Retinal pigment epithelial cell (primary cell): ENCODE data around the gene AGBL4.

Source experiments
- DNase-seq: peaks from one replicate; pipeline ENCODE4 v3.0.0-alpha.2; 2010; ENCODE audit warnings: low read depth
- H3K4me3 ChIP-seq: 2 replicates; pipeline ENCODE4 v1.5.1; 2011; ENCODE audit warnings: mild to moderate bottlenecking, low read length, control low read depth, moderate library complexity
- TF ChIP-seq, protein P1 (sequence below): conservative IDR thresholded peaks from 2 replicates; pipeline ENCODE4 v1.5.1; 2011; ENCODE audit warnings: low read depth, low read length, control low read depth, inconsistent platforms

Gene AGBL4

DNA sequence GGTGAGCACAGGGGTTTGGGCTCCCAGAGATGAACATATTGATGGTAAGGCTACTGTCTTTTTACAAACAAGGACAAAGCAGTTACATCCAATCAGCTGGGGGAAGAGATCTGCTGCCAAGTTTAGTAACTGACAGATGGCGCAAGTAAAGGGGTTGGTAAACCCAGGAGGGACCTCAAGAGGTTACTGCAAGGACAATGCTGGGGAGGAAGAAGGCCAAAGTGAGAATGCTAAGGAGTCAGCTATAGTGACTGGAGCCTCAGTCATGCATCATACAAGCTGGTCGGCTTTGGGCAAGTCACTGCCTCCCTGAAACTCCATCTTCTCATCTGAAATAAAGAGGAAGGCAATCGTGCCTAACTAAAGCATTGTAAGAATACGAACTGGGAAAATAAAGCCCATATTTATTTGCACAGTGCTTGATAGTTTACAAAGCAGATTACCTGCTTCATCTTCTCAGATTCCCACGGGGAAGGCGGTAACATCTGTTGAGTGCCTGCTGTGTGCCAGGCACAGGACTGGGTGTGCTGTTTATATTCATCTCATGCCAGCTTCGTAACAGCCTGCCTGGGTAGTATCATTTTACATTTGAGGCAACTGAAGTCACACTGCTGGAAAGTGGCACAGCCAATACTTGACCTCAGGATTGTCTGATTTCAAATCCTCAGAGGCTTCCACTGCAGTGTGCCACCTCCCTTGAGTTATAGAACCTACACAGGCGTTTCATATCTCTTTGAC is 1361.9 kb downstream of the AGBL4 start:
- no peak overlapping the region for H3K4me3 ChIP-seq
- no peak for DNase-seq
- TF ChIP-seq, protein P1, sequence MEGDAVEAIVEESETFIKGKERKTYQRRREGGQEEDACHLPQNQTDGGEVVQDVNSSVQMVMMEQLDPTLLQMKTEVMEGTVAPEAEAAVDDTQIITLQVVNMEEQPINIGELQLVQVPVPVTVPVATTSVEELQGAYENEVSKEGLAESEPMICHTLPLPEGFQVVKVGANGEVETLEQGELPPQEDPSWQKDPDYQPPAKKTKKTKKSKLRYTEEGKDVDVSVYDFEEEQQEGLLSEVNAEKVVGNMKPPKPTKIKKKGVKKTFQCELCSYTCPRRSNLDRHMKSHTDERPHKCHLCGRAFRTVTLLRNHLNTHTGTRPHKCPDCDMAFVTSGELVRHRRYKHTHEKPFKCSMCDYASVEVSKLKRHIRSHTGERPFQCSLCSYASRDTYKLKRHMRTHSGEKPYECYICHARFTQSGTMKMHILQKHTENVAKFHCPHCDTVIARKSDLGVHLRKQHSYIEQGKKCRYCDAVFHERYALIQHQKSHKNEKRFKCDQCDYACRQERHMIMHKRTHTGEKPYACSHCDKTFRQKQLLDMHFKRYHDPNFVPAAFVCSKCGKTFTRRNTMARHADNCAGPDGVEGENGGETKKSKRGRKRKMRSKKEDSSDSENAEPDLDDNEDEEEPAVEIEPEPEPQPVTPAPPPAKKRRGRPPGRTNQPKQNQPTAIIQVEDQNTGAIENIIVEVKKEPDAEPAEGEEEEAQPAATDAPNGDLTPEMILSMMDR, result no peak

DNA sequence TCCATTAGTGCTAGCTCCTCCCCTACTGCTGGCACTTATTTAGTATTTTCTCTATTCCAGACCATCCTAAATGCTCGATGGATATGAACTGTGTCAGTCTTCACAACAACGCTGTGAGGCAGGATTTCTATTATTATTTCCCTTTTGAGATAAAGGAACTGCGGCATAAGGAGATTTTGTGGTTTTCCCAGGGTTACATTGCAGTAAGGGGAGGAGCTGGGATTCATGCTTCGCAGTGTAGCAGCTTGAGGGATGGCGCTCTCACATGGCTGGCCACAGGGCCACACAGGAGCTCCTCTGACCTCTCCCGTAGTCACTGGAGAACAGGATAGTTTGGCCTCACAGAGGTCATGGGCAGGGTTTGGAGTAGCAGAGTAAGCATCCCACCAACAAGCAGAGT is 1364.0 kb downstream of the AGBL4 start:
- no peak for DNase-seq
- H3K4me3 ChIP-seq, result no peak overlapping the region
- TF ChIP-seq, protein P1, result no peak

DNA sequence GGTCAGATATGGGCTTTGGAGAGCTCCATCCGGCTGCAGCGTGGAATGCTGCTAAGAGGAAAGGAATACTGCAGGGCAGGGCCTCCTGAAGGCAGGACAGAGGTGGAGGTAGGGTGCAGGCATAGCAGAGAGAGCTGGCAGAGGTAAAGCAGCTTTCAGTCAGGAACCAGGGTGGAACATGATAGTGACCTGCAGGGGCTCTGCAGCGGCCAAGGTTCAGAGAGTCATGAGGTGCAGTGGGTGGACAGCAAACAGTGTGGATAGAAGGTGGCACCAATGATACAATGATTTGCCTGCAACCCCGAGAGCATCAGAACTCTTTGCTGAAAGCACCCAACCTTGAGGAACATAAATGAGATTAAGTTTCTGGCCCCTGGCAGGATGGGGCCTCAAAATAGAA is 1366.3 kb downstream of the AGBL4 start:
- TF ChIP-seq, protein P1, result no peak
- no peak overlapping the region for H3K4me3 ChIP-seq
- DNase-seq, result no peak

DNA sequence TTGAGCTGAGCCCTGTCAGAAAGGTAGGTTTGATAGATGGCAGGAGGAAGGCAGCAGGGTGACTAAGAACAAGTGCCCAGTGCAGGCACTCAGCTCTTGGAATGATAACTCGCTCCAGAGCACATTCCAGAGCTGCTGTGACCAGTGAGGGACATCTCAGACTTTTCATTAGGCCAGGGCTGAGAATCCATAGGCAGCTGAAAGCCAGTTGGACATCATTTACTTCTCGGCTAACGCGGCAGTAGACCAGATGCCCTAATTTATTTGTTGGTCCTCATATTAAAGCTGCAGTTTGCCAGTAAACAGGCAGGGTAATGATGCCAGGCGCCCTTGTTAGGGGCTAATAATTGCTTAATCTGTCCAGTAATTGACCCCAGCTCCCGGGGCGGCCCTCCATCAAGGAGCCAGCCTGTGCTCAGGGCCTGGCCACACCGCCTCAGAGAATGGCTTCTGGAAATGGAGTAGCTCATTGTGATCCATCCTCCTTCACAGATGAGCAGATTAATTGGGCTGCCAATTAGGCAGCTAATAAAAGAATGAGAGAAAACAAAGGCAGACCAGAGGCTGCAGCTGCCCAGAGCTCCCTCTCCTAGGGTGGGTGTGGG is 1369.0 kb downstream of the AGBL4 start:
- no peak for DNase-seq
- TF ChIP-seq, protein P1, result no peak
- H3K4me3 ChIP-seq, result no peak overlapping the region

DNA sequence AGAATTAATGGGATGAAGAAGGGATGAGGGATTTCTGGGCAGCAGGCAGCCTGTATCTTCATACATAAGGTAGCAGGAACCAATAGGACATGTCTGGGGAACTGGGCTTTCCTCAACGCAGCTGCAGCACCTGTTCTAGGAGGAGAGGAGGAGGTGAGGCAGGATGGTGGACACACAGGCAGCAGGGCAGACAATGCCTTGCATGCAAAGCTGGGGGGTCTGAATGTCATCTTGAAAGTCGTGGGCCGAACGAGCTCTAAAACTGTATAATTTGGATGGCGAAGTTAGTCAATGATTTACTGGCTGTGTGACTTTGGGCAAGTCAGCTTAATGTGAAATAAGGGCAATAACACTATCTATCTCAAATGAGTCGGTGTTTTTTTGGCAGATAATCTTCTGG is 1371.4 kb downstream of the AGBL4 start:
- no peak overlapping the region for H3K4me3 ChIP-seq
- TF ChIP-seq, protein P1, result no peak
- DNase-seq, result no peak

DNA sequence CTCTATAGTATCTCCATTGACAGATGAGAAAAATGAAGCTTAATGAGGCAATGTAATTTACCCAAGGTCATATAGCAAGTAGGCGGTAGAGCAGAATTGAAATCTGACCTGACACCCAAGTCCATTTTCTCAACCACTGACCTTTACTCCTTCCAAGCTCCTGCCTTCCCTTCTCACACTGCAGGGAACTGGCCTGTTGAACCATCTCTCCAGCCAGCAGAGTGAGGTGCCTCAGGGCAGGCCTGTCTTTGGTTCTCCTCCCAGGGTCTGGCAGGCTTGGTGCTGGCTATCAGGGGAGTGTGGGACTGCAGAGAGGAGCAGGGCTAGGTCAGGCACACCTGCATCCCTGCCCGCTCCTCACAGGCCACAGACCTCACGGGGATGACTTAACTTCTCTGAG is 1373.9 kb downstream of the AGBL4 start:
- H3K4me3 ChIP-seq, result no peak overlapping the region
- no peak for DNase-seq
- TF ChIP-seq, protein P1, result no peak

DNA sequence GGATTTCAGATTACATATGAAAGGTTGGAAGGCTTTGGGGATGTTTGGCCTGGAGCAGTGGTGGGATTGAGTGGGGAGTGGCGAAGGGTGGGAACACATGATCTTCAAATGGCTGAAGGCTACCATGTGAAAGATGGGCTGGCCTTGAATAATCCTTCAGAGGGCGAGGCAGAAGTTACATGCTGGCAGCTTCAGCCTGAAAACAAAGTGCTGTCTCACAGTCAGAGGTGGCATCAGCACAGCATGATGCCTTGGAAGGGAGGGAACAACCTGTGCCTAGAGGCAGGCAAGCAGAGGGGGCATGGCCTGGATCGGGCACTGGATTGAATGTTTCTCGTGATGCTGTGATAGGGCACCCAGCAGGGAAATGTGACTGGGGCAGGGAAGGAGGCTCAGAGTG is 1377.9 kb downstream of the AGBL4 start:
- no peak for DNase-seq
- H3K4me3 ChIP-seq, result no peak overlapping the region
- TF ChIP-seq, protein P1, result no peak
